VCaP (cell line): Measurements from ENCODE around the gene DPH3.

ENCODE experiments used
- H3K27ac ChIP-seq: fragments of 450-650 bp; 2 replicates; pipeline ENCODE4 v1.5.1; 2017
- TF ChIP-seq, protein P1 (sequence below): fragments of 450-650 bp; conservative IDR thresholded peaks from 2 replicates; pipeline ENCODE4 v1.5.1; 2017; ENCODE audit warnings: mild to moderate bottlenecking, moderate library complexity

Gene DPH3

GRCh38 chr3:16305111-16305541, 40.4 kb upstream of the DPH3 start:
- H3K27ac ChIP-seq, result no peak overlapping the region
- TF ChIP-seq, protein P1, sequence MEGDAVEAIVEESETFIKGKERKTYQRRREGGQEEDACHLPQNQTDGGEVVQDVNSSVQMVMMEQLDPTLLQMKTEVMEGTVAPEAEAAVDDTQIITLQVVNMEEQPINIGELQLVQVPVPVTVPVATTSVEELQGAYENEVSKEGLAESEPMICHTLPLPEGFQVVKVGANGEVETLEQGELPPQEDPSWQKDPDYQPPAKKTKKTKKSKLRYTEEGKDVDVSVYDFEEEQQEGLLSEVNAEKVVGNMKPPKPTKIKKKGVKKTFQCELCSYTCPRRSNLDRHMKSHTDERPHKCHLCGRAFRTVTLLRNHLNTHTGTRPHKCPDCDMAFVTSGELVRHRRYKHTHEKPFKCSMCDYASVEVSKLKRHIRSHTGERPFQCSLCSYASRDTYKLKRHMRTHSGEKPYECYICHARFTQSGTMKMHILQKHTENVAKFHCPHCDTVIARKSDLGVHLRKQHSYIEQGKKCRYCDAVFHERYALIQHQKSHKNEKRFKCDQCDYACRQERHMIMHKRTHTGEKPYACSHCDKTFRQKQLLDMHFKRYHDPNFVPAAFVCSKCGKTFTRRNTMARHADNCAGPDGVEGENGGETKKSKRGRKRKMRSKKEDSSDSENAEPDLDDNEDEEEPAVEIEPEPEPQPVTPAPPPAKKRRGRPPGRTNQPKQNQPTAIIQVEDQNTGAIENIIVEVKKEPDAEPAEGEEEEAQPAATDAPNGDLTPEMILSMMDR, result no peak

DNA sequence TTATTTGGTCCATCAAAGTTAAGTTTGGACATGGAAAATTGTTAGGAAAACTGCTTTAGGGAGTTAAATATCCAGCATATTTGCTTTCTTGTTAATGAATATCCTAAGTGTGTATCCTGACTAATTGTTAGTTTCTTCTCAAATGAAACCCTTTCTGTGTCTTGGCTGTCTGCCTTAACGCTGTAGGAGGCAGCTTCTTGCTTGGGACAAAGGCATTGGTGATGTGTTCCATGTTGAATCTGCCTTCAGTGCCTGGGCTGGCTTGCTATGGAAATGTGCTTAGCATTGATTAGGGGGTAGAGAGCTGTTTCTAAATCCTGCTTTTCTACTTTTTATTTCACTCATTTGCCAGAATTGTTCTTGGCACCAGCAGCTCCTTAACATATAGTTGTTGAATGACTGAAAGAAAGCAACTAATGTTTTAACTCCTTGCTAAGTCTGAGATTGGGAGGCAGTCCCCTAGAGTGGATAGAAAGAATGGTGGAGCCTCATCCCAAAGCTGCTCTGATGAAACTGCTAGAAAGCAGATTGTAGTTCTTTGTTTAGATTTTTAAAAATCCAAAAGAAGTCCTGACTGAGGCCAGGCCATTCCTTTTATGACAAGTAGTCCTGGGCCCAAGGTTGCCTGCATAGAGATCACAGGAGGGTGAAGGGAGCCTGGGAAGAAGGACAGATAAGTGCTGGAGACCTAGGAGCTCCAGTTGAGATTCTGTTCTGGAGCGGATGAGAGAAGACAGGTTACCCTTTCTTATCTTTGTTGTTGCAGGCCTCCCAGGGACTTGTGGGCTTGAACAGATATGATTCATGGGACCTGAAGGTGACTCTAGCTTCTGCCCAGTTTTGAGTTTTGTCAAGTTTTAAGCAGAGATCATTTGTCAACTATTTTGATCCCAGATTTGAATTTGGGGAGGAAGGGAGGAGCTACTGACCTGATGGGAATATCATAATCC, 39.6 kb upstream of the DPH3 start:
- no peak overlapping the region for H3K27ac ChIP-seq
- TF ChIP-seq, protein P1, result no peak

GRCh38 chr3:16303037-16303575, 38.4 kb upstream of the DPH3 start:
- TF ChIP-seq, protein P1, result no peak
- no peak overlapping the region for H3K27ac ChIP-seq

- H3K27ac ChIP-seq, result no peak overlapping the region
- TF ChIP-seq, protein P1, result no peak
Observed at GRCh38 chr3:16302082-16302631, 37.4 kb upstream of the DPH3 start.

- H3K27ac ChIP-seq, result no peak overlapping the region
- TF ChIP-seq, protein P1, result no peak
Observed at GRCh38 chr3:16301507-16301906, 36.8 kb upstream of the DPH3 start.

- H3K27ac ChIP-seq, result no peak overlapping the region
- TF ChIP-seq, protein P1, result no peak
Observed at GRCh38 chr3:16300881-16301359, 36.2 kb upstream of the DPH3 start.

- H3K27ac ChIP-seq, result no peak overlapping the region
- TF ChIP-seq, protein P1, result no peak
Observed at GRCh38 chr3:16300307-16300706, 35.6 kb upstream of the DPH3 start.
